Colonic mucosa (tissue), 4 donors: Measurements from ENCODE around the gene DACT2. TPM values are rescaled to one million over a fixed set of nuclear protein-coding genes. Genes with fewer than 3 reads are reported as not detected.
A peak's percentile ranks its signal among the peaks of the same experiment; 100 is the strongest.

Experiments used
- DNase-seq: peaks from one replicate; pipeline ENCODE4 v3.0.0-alpha.2; 2020
- H3K27ac ChIP-seq: fragments of 200-600 bp; one replicate; pipeline ENCODE4 v1.8.0; 2021
- H3K27me3 ChIP-seq: fragments of 200-600 bp; one replicate; pipeline ENCODE4 v1.8.0; 2021
- H3K36me3 ChIP-seq: fragments of 200-600 bp; one replicate; pipeline ENCODE4 v1.8.0; 2021
- H3K4me1 ChIP-seq: fragments of 200-600 bp; one replicate; pipeline ENCODE4 v1.8.0; 2021; ENCODE audit warnings: mild to moderate bottlenecking
- H3K4me3 ChIP-seq: fragments of 200-600 bp; one replicate; pipeline ENCODE4 v1.8.0; 2021
- H3K9ac ChIP-seq, 2 donors: one replicate each; pipeline ENCODE4 v1.7.0; 2013; ENCODE audit warnings: control low read depth in 2 of 2, low read depth in 2 of 2, low read length in 2 of 2
- H3K9me3 ChIP-seq: fragments of 200-600 bp; one replicate; pipeline ENCODE4 v1.8.0; 2021
- CTCF ChIP-seq: fragments of 200-600 bp; IDR thresholded peaks from one replicate; pipeline ENCODE4 v1.8.0; 2022; ENCODE audit warnings: antibody characterized with exemption, mild to moderate bottlenecking
- intact Hi-C: fragments of 100-400 bp; cut with DNase I; formaldehyde crosslinking; loops from one replicate; pipeline ENCODE4 v1.14.1; 2022
- total RNA-seq, 2 donors: library from RNA; stranded (reverse); fragmentation: NEBNext Ultra II Directional in 1 of 2; extraction: Animal tissue kit (Norgen Biotek cat#: 25700) in 1 of 2; gene quantifications; one replicate each; pipeline ENCODE4 v1.2.1, GENCODE V29; 2021
- donor health status: healthy.
- donor health status: DM: no; HTN: no; CAD: no.
- donor health status: DM: no; HTN: no; CAD: no.

Gene DACT2
- total RNA-seq, 2 donors from 2014 or later: 2.0 TPM

GRCh38 chr6:168277274-168277669, 42.3 kb downstream of the DACT2 start:
- no peak for DNase-seq
- Histone ChIP-seq H3K27ac (no peak overlapping the region), H3K27me3 (no peaks in the 10 kb centered on the region), H3K9ac (no peak overlapping the region), H3K36me3 (no peaks in the 10 kb centered on the region), H3K9me3 (no peaks in the 10 kb centered on the region), H3K4me3 (no peak overlapping the region), H3K4me1 (peaks cover 4% of the 10 kb centered on the region)
- intact Hi-C loops: no loop called here
- TF ChIP-seq CTCF: no peak

GRCh38 chr6:168276576-168277273, 42.9 kb downstream of the DACT2 start:
- Histone ChIP-seq H3K27me3 (no peaks in the 10 kb centered on the region), H3K27ac (no peak overlapping the region), H3K4me1 (peaks cover 4% of the 10 kb centered on the region), H3K9me3 (no peaks in the 10 kb centered on the region), H3K4me3 (no peak overlapping the region), H3K9ac (no peak overlapping the region), H3K36me3 (no peaks in the 10 kb centered on the region)
- no peak for DNase-seq
- no peak for TF ChIP-seq CTCF
- intact Hi-C loops: no loop called here

- intact Hi-C loops: no loop called here
- DNase-seq: no peak
- no peak overlapping the region for H3K4me3 ChIP-seq
- no peaks in the 10 kb centered on the region for H3K36me3 ChIP-seq
- no peaks in the 10 kb centered on the region for H3K9me3 ChIP-seq
- TF ChIP-seq CTCF: no peak
- no peak overlapping the region for H3K27ac ChIP-seq
- H3K4me1 ChIP-seq: peaks cover 4% of the 10 kb centered on the region
- H3K27me3 ChIP-seq: no peaks in the 10 kb centered on the region
- H3K9ac ChIP-seq: peak overlapping the region in 1 of 2 donors; percentile 64
Observed at GRCh38 chr6:168275168-168275567, 44.4 kb downstream of the DACT2 start.

GRCh38 chr6:168274037-168274952, 45.3 kb downstream of the DACT2 start:
- intact Hi-C loops: no loop called here
- peaks cover 4% of the 10 kb centered on the region for H3K4me1 ChIP-seq
- H3K9ac ChIP-seq: peak overlapping the region in 1 of 2 donors; percentile 69
- peak overlapping the region; percentile 66 for H3K27ac ChIP-seq
- no peaks in the 10 kb centered on the region for H3K36me3 ChIP-seq
- H3K4me3 ChIP-seq: peak overlapping the region; percentile 13
- peak; percentile 76 for DNase-seq
- no peak for TF ChIP-seq CTCF
- no peaks in the 10 kb centered on the region for H3K27me3 ChIP-seq
- H3K9me3 ChIP-seq: no peaks in the 10 kb centered on the region

- Histone ChIP-seq H3K9ac (peak overlapping the region in 1 of 2 donors; percentile 69), H3K27ac (peak overlapping the region; percentile 66), H3K9me3 (no peaks in the 10 kb centered on the region), H3K36me3 (no peaks in the 10 kb centered on the region), H3K27me3 (no peaks in the 10 kb centered on the region), H3K4me3 (peak overlapping the region; percentile 13), H3K4me1 (peaks cover 4% of the 10 kb centered on the region)
- intact Hi-C loops: no loop called here
- no peak for TF ChIP-seq CTCF
- DNase-seq: no peak
Observed at GRCh38 chr6:168273441-168274036, 46.0 kb downstream of the DACT2 start.
